Stimulated activated CD4-positive, alpha-beta T cell treated with anti-CD3 and anti-CD28 coated beads, Interleukin-4, amount 100 ng/mL, for 48 hours (primary cell): ENCODE results near the gene COL6A3.
"Not testable (repeated sequence)": the region's sequence is repeated elsewhere in the genome, so short reads cannot be mapped to it uniquely, and the experiment has no call there.

Experiments
- DNase-seq, 2 donors: peaks; one replicate each; pipeline ENCODE4 v3.0.0-alpha.2; 2020; ENCODE audit warnings: low read depth in 2 of 2

Gene COL6A3

GRCh38 chr2:237319086-237319820 lies 94.7 kb downstream of the COL6A3 start:
- no peak for DNase-seq

GRCh38 chr2:237316339-237316738 lies 97.6 kb downstream of the COL6A3 start:
- no peak for DNase-seq

GRCh38 chr2:237315829-237316225 lies 98.1 kb downstream of the COL6A3 start:
- DNase-seq: no peak

GRCh38 chr2:237315170-237315828 lies 98.7 kb downstream of the COL6A3 start:
- no peak for DNase-seq

GRCh38 chr2:237314681-237315080 lies 99.3 kb downstream of the COL6A3 start:
- no peak for DNase-seq

GRCh38 chr2:237314198-237314597 lies 99.8 kb downstream of the COL6A3 start:
- DNase-seq: no peak

GRCh38 chr2:237312021-237312755 lies 101.8 kb downstream of the COL6A3 start:
- no peak for DNase-seq

GRCh38 chr2:237310515-237311114 lies 103.3 kb downstream of the COL6A3 start:
- no peak for DNase-seq

- no peak for DNase-seq
Measured at GRCh38 chr2:237309416-237309815, 104.5 kb downstream of the COL6A3 start.

- no peak for DNase-seq
Measured at GRCh38 chr2:237309011-237309410, 105.0 kb downstream of the COL6A3 start.

GRCh38 chr2:237307474-237307873 lies 106.5 kb downstream of the COL6A3 start:
- no peak for DNase-seq

- no peak for DNase-seq
Measured at GRCh38 chr2:237306787-237307170, 107.2 kb downstream of the COL6A3 start.

GRCh38 chr2:237306083-237306786 lies 107.7 kb downstream of the COL6A3 start:
- no peak for DNase-seq

GRCh38 chr2:237305579-237305978 lies 108.4 kb downstream of the COL6A3 start:
- no peak for DNase-seq

- DNase-seq: no peak
Measured at GRCh38 chr2:237304763-237305514, 109.0 kb downstream of the COL6A3 start.

GRCh38 chr2:237303244-237303643 lies 110.7 kb downstream of the COL6A3 start:
- DNase-seq: not testable (repeated sequence)

- DNase-seq: no peak
Measured at GRCh38 chr2:237301595-237301994, 112.4 kb downstream of the COL6A3 start.

- no peak for DNase-seq
Measured at GRCh38 chr2:237300739-237301138, 113.2 kb downstream of the COL6A3 start.

GRCh38 chr2:237299906-237300305 lies 114.1 kb downstream of the COL6A3 start:
- no peak for DNase-seq

GRCh38 chr2:237298151-237299118 lies 115.5 kb downstream of the COL6A3 start:
- no peak for DNase-seq
